ENCODE data around the gene DENND4B.
"Not testable (repeated sequence)": the region's sequence is repeated elsewhere in the genome, so short reads cannot be mapped to it uniquely, and the experiment has no call there.

- TF ChIP-seq POLR2A (IDR thresholded peaks at IDR 0.05; ENCODE audit: low read length); GATA1 (IDR thresholded peaks at IDR 0.05; ENCODE audit: low read depth, low read length): not testable (repeated sequence)
Measured at GRCh38 chr1:153979091-153979490, 32.6 kb upstream of the DENND4B start.
